ENCODE measurements around the gene MACO1. TPM values are rescaled to one million over a fixed set of nuclear protein-coding genes. Genes with fewer than 3 reads are reported as not detected.

Gene MACO1
- total and polyA plus RNA-seq, 10 donors = 6.9 to 21.0 (median 17.3) TPM

DNA sequence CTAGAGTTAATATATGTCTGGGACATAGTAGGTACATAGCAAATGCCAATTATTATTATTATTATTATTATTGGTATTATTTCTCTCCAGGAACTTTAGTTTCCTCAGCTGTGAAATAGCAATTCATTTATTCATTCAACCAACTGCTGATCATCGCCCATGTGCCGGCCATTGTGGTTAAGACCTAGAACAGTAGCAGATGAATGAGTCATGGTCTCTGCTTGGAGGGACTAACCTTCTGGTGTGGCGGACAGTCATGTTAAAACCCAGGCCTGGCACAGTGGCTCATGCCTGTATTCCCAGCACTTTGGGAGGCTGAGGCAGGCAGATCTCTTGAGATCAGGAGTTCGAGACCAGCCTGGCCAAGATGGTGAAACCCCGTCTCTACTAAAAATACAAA lies 88.9 kb downstream of the MACO1 start:
- no peaks in the 10 kb centered on the region for H3K9me3 ChIP-seq
- H3K27ac ChIP-seq = no peak overlapping the region
- H3K4me1 ChIP-seq = peaks cover 0 to 12% (median 3%) of the 10 kb centered on the region in 6 donors
- 75 to 85% (median 85%) methylated on average over 5 of the region's 5 CpGs for WGBS, 5 donors
- H3K36me3 ChIP-seq = no peaks in the 10 kb centered on the region
- no peak overlapping the region for H3K4me3 ChIP-seq
- no peaks in the 10 kb centered on the region for H3K27me3 ChIP-seq (replicated peaks in 1 of 7)
- no peak for TF ChIP-seq POLR2A (IDR thresholded peaks at IDR 0.05)
- TF ChIP-seq, protein P1, sequence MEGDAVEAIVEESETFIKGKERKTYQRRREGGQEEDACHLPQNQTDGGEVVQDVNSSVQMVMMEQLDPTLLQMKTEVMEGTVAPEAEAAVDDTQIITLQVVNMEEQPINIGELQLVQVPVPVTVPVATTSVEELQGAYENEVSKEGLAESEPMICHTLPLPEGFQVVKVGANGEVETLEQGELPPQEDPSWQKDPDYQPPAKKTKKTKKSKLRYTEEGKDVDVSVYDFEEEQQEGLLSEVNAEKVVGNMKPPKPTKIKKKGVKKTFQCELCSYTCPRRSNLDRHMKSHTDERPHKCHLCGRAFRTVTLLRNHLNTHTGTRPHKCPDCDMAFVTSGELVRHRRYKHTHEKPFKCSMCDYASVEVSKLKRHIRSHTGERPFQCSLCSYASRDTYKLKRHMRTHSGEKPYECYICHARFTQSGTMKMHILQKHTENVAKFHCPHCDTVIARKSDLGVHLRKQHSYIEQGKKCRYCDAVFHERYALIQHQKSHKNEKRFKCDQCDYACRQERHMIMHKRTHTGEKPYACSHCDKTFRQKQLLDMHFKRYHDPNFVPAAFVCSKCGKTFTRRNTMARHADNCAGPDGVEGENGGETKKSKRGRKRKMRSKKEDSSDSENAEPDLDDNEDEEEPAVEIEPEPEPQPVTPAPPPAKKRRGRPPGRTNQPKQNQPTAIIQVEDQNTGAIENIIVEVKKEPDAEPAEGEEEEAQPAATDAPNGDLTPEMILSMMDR (IDR thresholded peaks at IDR 0.05 in 8 of 11, conservative IDR thresholded peaks at IDR 0.05 in 3 of 11) = no peak
- TF ChIP-seq POLR2AphosphoS5 (IDR thresholded peaks at IDR 0.05) = no peak
- intact Hi-C loops (cut with DNase I; ENCODE audit: low total_unique reads) = loop anchor here (10.0 kb wide), 1 partner anchor 285 kb away; the partner anchor contains the start of gene SELENON
- DNase-seq = no peak

DNA sequence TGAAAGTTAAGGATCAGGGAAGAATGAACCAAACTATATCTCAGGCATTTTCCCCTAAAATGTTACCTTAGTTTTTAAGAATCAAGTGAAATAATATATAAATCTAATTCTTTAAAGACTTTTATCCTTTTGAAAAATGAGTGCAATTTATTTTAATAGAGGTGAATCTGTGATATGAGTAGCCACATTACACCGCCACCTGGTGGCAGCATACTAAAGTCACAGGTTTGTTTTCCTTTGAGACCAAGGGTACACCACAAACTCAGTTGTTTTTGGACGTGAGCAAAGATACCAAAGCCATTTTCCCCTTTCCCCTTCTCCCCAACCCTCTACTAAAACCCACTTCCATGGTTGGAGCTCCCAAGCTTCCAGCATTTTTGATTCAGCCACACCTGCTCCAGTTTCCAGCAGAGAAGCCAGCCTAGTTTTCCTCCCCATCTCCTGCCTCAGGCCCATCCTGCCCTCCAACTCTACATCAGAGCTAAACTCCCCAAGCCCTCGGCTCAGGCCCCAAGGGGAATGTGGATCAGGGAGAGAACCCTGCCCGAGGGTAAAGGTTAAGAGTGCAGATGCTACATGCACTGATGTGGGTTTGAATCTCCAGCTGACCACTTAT lies 89.9 kb downstream of the MACO1 start:
- no peak for TF ChIP-seq POLR2A (IDR thresholded peaks at IDR 0.05)
- TF ChIP-seq POLR2AphosphoS5 (IDR thresholded peaks at IDR 0.05) = no peak
- TF ChIP-seq, protein P1 (IDR thresholded peaks at IDR 0.05 in 8 of 11, conservative IDR thresholded peaks at IDR 0.05 in 3 of 11) = peak; percentile 70 to 86 (median 75)
- peak; percentile 83 for DNase-seq
- intact Hi-C loops (cut with DNase I; ENCODE audit: low total_unique reads) = loop anchor here (10.0 kb wide), 1 partner anchor 284 kb away; the partner anchor contains the start of gene SELENON

DNA sequence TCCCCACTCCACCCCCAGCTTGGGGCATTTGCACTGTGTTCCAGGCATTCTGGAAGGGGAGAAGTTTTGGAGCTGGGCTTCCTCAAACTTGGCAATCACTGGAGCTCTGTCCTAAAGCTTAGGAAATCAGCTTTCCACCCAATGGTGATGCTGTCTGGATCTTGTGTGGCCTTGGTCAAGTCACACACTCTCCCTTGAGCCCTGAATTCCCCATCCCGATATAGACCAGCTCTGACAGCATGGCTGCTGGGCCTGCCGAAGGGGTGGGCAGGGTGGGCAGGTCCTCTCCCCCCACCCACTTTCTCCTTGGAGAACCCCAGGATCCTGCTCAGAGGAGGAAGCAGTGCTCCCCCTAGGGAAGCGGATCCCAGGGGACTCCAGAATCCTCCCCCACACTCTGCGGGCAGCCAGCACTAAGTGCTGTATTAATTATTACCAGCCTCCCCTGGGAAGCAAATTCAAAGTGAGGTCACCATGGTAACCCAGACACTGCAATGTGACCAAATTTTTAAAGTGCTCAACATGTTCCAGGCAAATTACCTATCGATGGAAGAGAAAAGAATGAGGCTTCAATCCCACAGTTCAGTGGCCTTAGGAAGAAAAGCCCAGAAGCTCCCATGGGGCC lies 91.4 kb downstream of the MACO1 start:
- peaks cover 0 to 5% (median 0%) of the 10 kb centered on the region in 8 donors for H3K9me3 ChIP-seq
- 66 to 81% (median 70%) methylated on average over 5 of the region's 5 CpGs for whole genome bisulfite sequencing, 5 donors
- TF ChIP-seq, protein P1 (IDR thresholded peaks at IDR 0.05 in 8 of 11, conservative IDR thresholded peaks at IDR 0.05 in 3 of 11) = no peak
- TF ChIP-seq POLR2A (IDR thresholded peaks at IDR 0.05) = no peak
- no peak for TF ChIP-seq POLR2AphosphoS5 (IDR thresholded peaks at IDR 0.05)
- intact Hi-C loops (cut with DNase I; ENCODE audit: low total_unique reads) = loop anchor here (10.0 kb wide), 1 partner anchor 283 kb away; the partner anchor contains the start of gene SELENON
- H3K4me3 ChIP-seq = no peak overlapping the region
- no peaks in the 10 kb centered on the region for H3K36me3 ChIP-seq
- peaks cover 0 to 12% (median 3%) of the 10 kb centered on the region in 6 donors for H3K4me1 ChIP-seq
- peak; percentile 57 for DNase-seq
- H3K27me3 ChIP-seq (replicated peaks in 1 of 7) = no peaks in the 10 kb centered on the region
- peak overlapping the region in 5 of 8 donors; percentile 43 to 62 (median 54) for H3K27ac ChIP-seq

More for the DNA sequence above, 89.9 kb downstream of the MACO1 start:
- Histone ChIP-seq H3K4me1 (peaks cover 0 to 12% (median 3%) of the 10 kb centered on the region in 6 donors), H3K27me3 (replicated peaks in 1 of 7) (no peaks in the 10 kb centered on the region), H3K27ac (peak overlapping the region in 3 of 8 donors; percentile 46 to 62 (median 55)), H3K9me3 (peaks cover 0 to 5% (median 0%) of the 10 kb centered on the region in 8 donors), H3K36me3 (no peaks in the 10 kb centered on the region), H3K4me3 (no peak overlapping the region)
- 15 to 25% (median 20%) methylated on average over 4 of the region's 4 CpGs for WGBS, 5 donors

DNA sequence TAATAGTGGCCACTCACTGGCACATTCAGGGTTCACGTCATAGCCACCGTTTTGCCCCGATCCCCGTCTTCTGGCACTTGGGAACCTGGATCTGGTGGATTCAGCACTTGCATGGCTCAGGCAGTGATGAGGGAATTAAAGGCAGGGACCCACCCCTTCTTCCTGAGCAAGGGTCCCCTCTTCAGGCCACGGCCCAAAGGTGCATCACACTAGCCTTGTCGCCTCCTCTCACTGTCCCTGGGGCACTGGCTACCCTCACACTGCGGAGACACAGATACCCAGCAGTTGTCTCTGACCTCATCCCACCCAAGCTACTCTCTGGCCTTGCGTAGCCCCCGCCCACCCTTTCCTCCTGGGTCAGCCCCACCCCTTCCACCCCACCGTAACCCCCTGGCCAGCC lies 92.8 kb downstream of the MACO1 start:
- Histone ChIP-seq H3K4me3 (no peak overlapping the region), H3K36me3 (no peaks in the 10 kb centered on the region), H3K9me3 (peaks cover 0 to 5% (median 0%) of the 10 kb centered on the region in 8 donors), H3K4me1 (peaks cover 0 to 12% (median 3%) of the 10 kb centered on the region in 6 donors), H3K27me3 (replicated peaks in 1 of 7) (no peaks in the 10 kb centered on the region), H3K27ac (no peak overlapping the region)
- no peak for TF ChIP-seq POLR2AphosphoS5 (IDR thresholded peaks at IDR 0.05)
- TF ChIP-seq, protein P1 (IDR thresholded peaks at IDR 0.05 in 8 of 11, conservative IDR thresholded peaks at IDR 0.05 in 3 of 11) = no peak
- TF ChIP-seq POLR2A (IDR thresholded peaks at IDR 0.05) = no peak
- intact Hi-C loops (cut with DNase I; ENCODE audit: low total_unique reads) = loop anchor here (10.0 kb wide), 1 partner anchor 281 kb away; the partner anchor contains the start of gene SELENON
- no peak for DNase-seq
- 75 to 94% (median 86%) methylated on average over 8 to 10 of the region's 10 CpGs for WGBS, 5 donors
